ENCODE results near the gene PLAAT5.
"Not testable (repeated sequence)": the region's sequence is repeated elsewhere in the genome, so short reads cannot be mapped to it uniquely, and the experiment has no call there.

PLAAT5 gene

GRCh38 chr11:63532799-63533475 is 42.0 kb upstream of the PLAAT5 start:
- H3K4me3 ChIP-seq (replicated peaks; ENCODE audit: low read depth, low read length), result no peak overlapping the region
- DNase-seq (ENCODE audit: low read depth), result no peak
- TF ChIP-seq CTCF (IDR thresholded peaks at IDR 0.05; ENCODE audit: low read length, missing control alignments), result no peak

- no peak for DNase-seq (ENCODE audit: low read depth)
- no peak for TF ChIP-seq CTCF (IDR thresholded peaks at IDR 0.05; ENCODE audit: low read length, missing control alignments)
- H3K4me3 ChIP-seq (replicated peaks; ENCODE audit: low read depth, low read length), result no peak overlapping the region
Measured at GRCh38 chr11:63532117-63532516, 41.1 kb upstream of the PLAAT5 start.

GRCh38 chr11:63531074-63531792 is 40.3 kb upstream of the PLAAT5 start:
- DNase-seq (ENCODE audit: low read depth), result peak; percentile 91

GRCh38 chr11:63530021-63530420 is 39.1 kb upstream of the PLAAT5 start:
- no peak overlapping the region for H3K4me3 ChIP-seq (replicated peaks; ENCODE audit: low read depth, low read length)
- DNase-seq (ENCODE audit: low read depth), result no peak
- no peak for TF ChIP-seq CTCF (IDR thresholded peaks at IDR 0.05; ENCODE audit: low read length, missing control alignments)

More at GRCh38 chr11:63531074-63531792, 40.3 kb upstream of the PLAAT5 start:
- not testable (repeated sequence) for H3K4me3 ChIP-seq (replicated peaks; ENCODE audit: low read depth, low read length)

GRCh38 chr11:63529373-63529772 is 38.4 kb upstream of the PLAAT5 start:
- H3K4me3 ChIP-seq (replicated peaks; ENCODE audit: low read depth, low read length); DNase-seq (ENCODE audit: low read depth): not testable (repeated sequence)

- H3K4me3 ChIP-seq (replicated peaks; ENCODE audit: low read depth, low read length); DNase-seq (ENCODE audit: low read depth): not testable (repeated sequence)
Measured at GRCh38 chr11:63528729-63529278, 37.8 kb upstream of the PLAAT5 start.

- H3K4me3 ChIP-seq (replicated peaks; ENCODE audit: low read depth, low read length); DNase-seq (ENCODE audit: low read depth): not testable (repeated sequence)
Measured at GRCh38 chr11:63528156-63528555, 37.2 kb upstream of the PLAAT5 start.

GRCh38 chr11:63527667-63528066 is 36.7 kb upstream of the PLAAT5 start:
- DNase-seq (ENCODE audit: low read depth), result no peak
- TF ChIP-seq CTCF (IDR thresholded peaks at IDR 0.05; ENCODE audit: low read length, missing control alignments), result no peak
- H3K4me3 ChIP-seq (replicated peaks; ENCODE audit: low read depth, low read length), result no peak overlapping the region

GRCh38 chr11:63523151-63523550 is 32.2 kb upstream of the PLAAT5 start:
- DNase-seq (ENCODE audit: low read depth), result no peak
- no peak overlapping the region for H3K4me3 ChIP-seq (replicated peaks; ENCODE audit: low read depth, low read length)
- no peak for TF ChIP-seq CTCF (IDR thresholded peaks at IDR 0.05; ENCODE audit: low read length, missing control alignments)
